ENCODE data around the gene GTSE1.

GRCh38 chr22:46320716-46321386 lies 24.2 kb downstream of the GTSE1 start:
- TF ChIP-seq POLR2A (IDR thresholded peaks at IDR 0.05; ENCODE audit: low read length) (no peak), GATA1 (IDR thresholded peaks at IDR 0.05; ENCODE audit: low read depth, low read length) (no peak)

Measured in erythroblast (primary cell).